Glomerular endothelial cell (primary cell): Measurements from ENCODE around the gene RAP2B. TPM values are rescaled to one million over a fixed set of nuclear protein-coding genes. Genes with fewer than 3 reads are reported as not detected.
"Not testable (repeated sequence)": the region's sequence is repeated elsewhere in the genome, so short reads cannot be mapped to it uniquely, and the experiment has no call there.

Experiments used
- DNase-seq: peaks from one replicate; pipeline ENCODE4 v3.0.0-alpha.2; 2011; ENCODE audit warnings: low read depth, low spot score; ENCODE audit errors: extremely low read depth
- total RNA-seq: library from RNA; depleted of rRNA; stranded (reverse); fragments of >200 nt; gene quantifications from 2 replicates; pipeline ENCODE4 v1.2.3, GENCODE V29; 2015

RAP2B gene
- total RNA-seq, 1 donor from 2014 or later, result 30.7 TPM

DNA sequence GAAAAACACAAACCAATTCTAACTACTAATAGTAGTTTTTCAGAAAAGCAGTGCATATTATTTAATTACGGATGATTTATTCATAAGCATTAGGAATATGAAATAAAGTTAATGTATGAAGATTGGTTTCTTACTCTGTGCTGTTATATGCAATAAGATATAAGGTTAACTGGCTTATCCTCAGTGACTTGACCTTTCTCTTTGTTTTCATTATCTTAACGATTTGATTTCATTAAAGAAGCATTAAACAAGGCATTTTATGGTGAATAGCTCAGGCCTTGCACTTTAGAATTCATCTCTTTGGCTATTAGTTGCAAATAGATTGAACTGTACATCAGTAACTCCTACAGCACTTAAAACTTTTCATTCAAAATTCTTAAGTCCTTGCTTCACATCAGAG is 28.9 kb downstream of the RAP2B start:
- DNase-seq, result no peak

DNA sequence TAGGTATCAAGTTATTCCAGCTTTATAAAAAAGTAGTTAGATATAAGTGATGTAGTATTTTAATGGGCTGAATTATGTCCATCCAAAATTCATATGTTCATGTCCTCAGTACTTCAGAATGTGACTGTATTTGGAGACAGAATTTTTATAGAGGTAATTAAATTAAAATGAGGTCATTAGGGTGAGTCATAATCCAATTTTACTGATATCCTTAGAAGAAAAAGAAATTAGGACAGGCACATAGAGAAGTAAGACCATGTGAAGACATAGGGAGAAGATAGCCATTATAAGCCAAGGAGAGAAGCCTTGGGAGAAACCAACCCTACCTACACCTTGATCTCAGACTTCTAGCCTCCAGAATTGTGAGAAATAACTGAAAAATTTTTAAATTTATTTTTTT is 30.3 kb downstream of the RAP2B start:
- DNase-seq, result no peak

GRCh38 chr3:153193786-153194476 is 31.9 kb downstream of the RAP2B start:
- not testable (repeated sequence) for DNase-seq

DNA sequence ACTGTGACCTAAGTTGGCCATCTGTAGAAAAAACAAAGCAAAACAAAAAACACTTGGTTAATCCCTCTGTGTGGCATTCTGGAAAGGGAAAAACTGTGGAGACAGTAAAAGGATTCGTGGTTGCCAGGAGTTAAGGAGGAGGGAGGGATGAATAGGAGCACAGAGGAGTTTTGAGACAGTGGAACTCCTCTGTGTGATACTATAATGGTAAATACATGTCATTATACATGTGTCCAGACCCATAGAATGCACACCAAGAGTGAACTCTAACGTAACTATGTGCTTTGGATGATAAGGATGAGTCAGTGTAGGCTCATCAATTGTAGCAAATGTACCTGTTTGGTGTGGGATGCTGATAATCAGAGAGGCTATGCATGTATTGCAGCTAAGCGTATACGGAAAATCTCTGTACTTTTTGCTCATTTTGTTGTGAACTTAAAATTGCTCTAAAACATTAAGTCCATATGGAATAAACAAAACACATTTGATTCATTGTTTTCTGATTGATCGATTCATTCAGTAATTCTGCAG is 33.4 kb downstream of the RAP2B start:
- DNase-seq, result no peak

- no peak for DNase-seq
Measured at GRCh38 chr3:153209596-153209995, 47.6 kb downstream of the RAP2B start.

DNA sequence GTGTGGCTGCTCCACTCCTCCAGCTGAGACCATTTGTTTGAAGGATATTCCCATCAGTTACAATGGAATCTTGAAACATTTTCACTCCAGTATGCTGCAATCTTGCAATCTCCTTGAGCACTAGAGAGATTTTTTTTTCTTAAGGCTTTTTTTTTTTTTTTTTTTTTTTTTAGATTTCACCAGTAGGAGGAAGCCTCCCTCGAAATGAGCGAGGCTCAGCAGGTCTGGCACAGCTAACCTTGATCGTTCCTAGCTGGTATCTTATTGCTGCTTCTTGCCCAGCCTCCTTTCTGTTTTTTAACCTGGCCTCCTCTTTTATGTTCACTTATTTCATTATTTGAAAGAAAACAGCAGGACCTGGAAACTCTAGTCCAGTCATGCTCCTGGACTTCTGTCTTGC is 48.1 kb downstream of the RAP2B start:
- DNase-seq, result no peak

GRCh38 chr3:153210660-153211059 is 48.6 kb downstream of the RAP2B start:
- no peak for DNase-seq

GRCh38 chr3:153215497-153215896 is 53.5 kb downstream of the RAP2B start:
- DNase-seq, result no peak

DNA sequence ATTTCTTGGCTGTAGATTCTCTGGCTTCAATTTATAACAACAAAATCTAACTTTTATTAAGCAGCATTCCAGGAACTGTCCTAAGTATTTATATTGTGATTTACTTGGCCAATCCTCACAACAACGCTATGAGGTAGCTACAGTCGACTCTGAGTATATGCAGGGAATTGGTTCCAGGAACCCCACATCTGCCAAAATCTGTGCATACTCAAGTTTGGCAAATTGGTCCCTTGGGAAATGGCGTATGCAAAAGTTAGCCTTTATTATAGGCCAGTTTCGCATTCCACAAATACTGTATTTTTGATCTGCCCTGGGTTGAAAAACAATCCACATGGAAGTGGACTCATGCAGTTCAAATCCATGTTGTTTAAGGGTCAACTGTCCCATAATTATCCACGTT is 53.9 kb downstream of the RAP2B start:
- DNase-seq, result no peak

DNA sequence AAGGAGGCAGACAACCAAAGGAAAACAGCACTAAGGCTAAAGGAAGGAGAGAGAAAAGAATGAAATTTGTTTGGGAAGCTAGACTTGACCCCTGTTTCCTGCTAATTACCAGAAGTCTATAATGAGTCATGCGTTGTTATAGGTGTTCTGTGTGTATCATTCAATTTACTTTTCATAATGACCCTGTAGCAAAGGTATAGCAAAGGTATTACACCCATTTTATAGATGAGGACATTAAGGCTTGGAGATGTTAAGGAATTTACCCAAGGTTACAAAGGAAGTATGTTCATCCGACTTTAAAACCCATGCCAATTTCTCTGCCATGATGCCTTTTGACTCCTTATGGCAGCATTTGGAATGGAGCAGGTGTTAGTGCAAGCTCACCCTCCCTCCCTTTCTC is 54.9 kb downstream of the RAP2B start:
- DNase-seq, result no peak

DNA sequence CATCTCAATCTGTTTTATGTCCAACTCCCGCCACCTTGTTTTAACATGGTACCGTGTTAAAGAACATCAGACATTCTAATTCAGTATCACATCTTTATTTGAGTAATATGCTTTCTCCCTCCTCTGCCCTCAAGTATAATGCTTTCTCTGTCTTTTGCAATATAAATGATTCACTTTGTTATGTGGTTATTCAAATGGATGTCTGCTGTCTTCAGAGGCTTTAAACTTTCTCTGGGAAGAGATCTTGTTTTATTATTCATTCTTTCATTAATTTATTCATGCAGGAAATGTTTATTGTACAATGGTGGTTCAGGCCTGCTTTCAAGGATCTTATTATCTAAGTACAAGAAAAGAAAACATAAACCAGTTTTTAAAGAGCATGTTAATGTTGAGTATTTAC is 57.1 kb downstream of the RAP2B start:
- no peak for DNase-seq
